ENCODE measurements around the gene GAS2L2. TPM values are rescaled to one million over a fixed set of nuclear protein-coding genes. Genes with fewer than 3 reads are reported as not detected.

The GAS2L2 gene
- total and polyA plus RNA-seq, 2 experiments from 2014 or later: 0.06 TPM; not detected in 1

DNA sequence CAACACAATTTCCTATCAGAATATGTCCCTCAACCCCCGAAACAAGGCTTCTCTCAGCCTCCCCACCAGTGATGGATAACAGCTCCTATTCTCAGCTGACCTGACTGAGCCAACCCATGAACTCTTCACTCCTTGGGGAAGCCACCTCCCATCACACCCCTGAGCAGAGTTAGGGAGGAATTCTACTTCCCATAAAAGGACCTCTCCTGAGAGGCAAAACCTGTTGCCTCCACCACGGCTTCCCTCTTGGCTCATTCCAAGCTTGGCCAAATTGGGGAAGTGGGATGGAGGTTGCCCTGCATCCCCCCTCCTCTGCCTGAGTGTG, 27.3 kb downstream of the GAS2L2 start (continued):
- TF ChIP-seq NANOG (IDR thresholded peaks at IDR 0.05; ENCODE audit: borderline replicate concordance) (no peak), ZNF331 (CRISPR knock-in tag; IDR thresholded peaks at IDR 0.05; ENCODE audit: low read depth) (no peak), POLR2AphosphoS5 (IDR thresholded peaks at IDR 0.05; ENCODE audit: low read depth) (no peak), ZNF114 (CRISPR knock-in tag; IDR thresholded peaks at IDR 0.05) (no peak), EZH2 (IDR thresholded peaks at IDR 0.05; ENCODE audit: low read depth, unreplicated experiment) (no peak), JUNB (IDR thresholded peaks at IDR 0.05; ENCODE audit: unreplicated experiment) (no peak), STAT1 (IDR thresholded peaks at IDR 0.05; ENCODE audit: unreplicated experiment) (no peak)

DNA sequence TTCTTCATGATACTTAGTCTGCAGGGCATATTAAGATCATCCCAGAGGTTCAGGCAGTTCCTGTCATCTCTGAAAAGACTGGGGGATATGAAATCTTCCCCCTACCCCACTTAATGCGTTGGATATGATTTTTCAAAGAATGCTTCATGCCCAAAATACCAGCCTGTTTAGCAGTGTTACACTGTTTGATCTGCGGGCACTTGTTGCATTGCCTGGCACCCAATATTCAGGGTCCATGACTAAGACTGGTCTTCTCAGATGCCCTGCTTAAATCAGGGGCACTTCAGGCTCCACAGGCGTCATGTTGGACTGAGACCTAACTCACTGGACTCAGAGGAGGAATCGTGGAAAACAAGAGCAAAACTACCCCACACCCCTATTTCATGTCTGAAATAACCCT, 28.0 kb downstream of the GAS2L2 start:
- Mint-ChIP-seq H3K27ac (no peak overlapping the region), H3K9me3 (no peaks in the 10 kb centered on the region), H3K36me3 (ENCODE audit: low read depth) (peaks cover 21% of the 10 kb centered on the region), H3K27me3 (ENCODE audit: insufficient read depth, low read depth, poor library complexity) (peaks cover 2% of the 10 kb centered on the region), H3K4me3 (no peak overlapping the region), H3K4me1 (peaks cover 27% of the 10 kb centered on the region)
- H3K27me3 ChIP-seq (ENCODE audit: insufficient read depth): no peaks in the 10 kb centered on the region
- H3F3A ChIP-seq (replicated peaks; ENCODE audit: low read depth): no peaks in the 10 kb centered on the region
- peaks cover 16% of the 10 kb centered on the region for H3K36me3 ChIP-seq (ENCODE audit: insufficient read depth)
- peaks cover 17% of the 10 kb centered on the region for H3K4me1 ChIP-seq (ENCODE audit: insufficient read depth)
- H3K4me2 ChIP-seq: no peak overlapping the region
- H2AFZ ChIP-seq: no peak overlapping the region
- H3K4me3 ChIP-seq: no peak overlapping the region
- no peak for DNase-seq (ENCODE audit: low spot score)
- H4K20me1 ChIP-seq (replicated peaks; ENCODE audit: insufficient read depth): peaks cover 5% of the 10 kb centered on the region
- H3K9me2 ChIP-seq (ENCODE audit: insufficient read depth): no peaks in the 10 kb centered on the region
- no peak for ATAC-seq
- TF ChIP-seq, protein P1, sequence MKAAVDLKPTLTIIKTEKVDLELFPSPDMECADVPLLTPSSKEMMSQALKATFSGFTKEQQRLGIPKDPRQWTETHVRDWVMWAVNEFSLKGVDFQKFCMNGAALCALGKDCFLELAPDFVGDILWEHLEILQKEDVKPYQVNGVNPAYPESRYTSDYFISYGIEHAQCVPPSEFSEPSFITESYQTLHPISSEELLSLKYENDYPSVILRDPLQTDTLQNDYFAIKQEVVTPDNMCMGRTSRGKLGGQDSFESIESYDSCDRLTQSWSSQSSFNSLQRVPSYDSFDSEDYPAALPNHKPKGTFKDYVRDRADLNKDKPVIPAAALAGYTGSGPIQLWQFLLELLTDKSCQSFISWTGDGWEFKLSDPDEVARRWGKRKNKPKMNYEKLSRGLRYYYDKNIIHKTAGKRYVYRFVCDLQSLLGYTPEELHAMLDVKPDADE (IDR thresholded peaks at IDR 0.05): no peak
- TF ChIP-seq, protein P2, sequence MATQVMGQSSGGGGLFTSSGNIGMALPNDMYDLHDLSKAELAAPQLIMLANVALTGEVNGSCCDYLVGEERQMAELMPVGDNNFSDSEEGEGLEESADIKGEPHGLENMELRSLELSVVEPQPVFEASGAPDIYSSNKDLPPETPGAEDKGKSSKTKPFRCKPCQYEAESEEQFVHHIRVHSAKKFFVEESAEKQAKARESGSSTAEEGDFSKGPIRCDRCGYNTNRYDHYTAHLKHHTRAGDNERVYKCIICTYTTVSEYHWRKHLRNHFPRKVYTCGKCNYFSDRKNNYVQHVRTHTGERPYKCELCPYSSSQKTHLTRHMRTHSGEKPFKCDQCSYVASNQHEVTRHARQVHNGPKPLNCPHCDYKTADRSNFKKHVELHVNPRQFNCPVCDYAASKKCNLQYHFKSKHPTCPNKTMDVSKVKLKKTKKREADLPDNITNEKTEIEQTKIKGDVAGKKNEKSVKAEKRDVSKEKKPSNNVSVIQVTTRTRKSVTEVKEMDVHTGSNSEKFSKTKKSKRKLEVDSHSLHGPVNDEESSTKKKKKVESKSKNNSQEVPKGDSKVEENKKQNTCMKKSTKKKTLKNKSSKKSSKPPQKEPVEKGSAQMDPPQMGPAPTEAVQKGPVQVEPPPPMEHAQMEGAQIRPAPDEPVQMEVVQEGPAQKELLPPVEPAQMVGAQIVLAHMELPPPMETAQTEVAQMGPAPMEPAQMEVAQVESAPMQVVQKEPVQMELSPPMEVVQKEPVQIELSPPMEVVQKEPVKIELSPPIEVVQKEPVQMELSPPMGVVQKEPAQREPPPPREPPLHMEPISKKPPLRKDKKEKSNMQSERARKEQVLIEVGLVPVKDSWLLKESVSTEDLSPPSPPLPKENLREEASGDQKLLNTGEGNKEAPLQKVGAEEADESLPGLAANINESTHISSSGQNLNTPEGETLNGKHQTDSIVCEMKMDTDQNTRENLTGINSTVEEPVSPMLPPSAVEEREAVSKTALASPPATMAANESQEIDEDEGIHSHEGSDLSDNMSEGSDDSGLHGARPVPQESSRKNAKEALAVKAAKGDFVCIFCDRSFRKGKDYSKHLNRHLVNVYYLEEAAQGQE (IDR thresholded peaks at IDR 0.05; ENCODE audit: unreplicated experiment): no peak
- TF ChIP-seq NANOG (IDR thresholded peaks at IDR 0.05; ENCODE audit: borderline replicate concordance) (no peak), STAT1 (IDR thresholded peaks at IDR 0.05; ENCODE audit: unreplicated experiment) (no peak), ZNF331 (CRISPR knock-in tag; IDR thresholded peaks at IDR 0.05; ENCODE audit: low read depth) (no peak), ZNF114 (CRISPR knock-in tag; IDR thresholded peaks at IDR 0.05) (no peak), CREB1 (CRISPR knock-in tag; IDR thresholded peaks at IDR 0.05; ENCODE audit: low read depth) (no peak), JUNB (IDR thresholded peaks at IDR 0.05; ENCODE audit: unreplicated experiment) (no peak), EZH2 (IDR thresholded peaks at IDR 0.05; ENCODE audit: low read depth, unreplicated experiment) (no peak), EZH2phosphoT487 (IDR thresholded peaks at IDR 0.05; ENCODE audit: unreplicated experiment) (no peak), POLR2AphosphoS5 (IDR thresholded peaks at IDR 0.05; ENCODE audit: low read depth) (no peak)
- TF ChIP-seq, protein P3, sequence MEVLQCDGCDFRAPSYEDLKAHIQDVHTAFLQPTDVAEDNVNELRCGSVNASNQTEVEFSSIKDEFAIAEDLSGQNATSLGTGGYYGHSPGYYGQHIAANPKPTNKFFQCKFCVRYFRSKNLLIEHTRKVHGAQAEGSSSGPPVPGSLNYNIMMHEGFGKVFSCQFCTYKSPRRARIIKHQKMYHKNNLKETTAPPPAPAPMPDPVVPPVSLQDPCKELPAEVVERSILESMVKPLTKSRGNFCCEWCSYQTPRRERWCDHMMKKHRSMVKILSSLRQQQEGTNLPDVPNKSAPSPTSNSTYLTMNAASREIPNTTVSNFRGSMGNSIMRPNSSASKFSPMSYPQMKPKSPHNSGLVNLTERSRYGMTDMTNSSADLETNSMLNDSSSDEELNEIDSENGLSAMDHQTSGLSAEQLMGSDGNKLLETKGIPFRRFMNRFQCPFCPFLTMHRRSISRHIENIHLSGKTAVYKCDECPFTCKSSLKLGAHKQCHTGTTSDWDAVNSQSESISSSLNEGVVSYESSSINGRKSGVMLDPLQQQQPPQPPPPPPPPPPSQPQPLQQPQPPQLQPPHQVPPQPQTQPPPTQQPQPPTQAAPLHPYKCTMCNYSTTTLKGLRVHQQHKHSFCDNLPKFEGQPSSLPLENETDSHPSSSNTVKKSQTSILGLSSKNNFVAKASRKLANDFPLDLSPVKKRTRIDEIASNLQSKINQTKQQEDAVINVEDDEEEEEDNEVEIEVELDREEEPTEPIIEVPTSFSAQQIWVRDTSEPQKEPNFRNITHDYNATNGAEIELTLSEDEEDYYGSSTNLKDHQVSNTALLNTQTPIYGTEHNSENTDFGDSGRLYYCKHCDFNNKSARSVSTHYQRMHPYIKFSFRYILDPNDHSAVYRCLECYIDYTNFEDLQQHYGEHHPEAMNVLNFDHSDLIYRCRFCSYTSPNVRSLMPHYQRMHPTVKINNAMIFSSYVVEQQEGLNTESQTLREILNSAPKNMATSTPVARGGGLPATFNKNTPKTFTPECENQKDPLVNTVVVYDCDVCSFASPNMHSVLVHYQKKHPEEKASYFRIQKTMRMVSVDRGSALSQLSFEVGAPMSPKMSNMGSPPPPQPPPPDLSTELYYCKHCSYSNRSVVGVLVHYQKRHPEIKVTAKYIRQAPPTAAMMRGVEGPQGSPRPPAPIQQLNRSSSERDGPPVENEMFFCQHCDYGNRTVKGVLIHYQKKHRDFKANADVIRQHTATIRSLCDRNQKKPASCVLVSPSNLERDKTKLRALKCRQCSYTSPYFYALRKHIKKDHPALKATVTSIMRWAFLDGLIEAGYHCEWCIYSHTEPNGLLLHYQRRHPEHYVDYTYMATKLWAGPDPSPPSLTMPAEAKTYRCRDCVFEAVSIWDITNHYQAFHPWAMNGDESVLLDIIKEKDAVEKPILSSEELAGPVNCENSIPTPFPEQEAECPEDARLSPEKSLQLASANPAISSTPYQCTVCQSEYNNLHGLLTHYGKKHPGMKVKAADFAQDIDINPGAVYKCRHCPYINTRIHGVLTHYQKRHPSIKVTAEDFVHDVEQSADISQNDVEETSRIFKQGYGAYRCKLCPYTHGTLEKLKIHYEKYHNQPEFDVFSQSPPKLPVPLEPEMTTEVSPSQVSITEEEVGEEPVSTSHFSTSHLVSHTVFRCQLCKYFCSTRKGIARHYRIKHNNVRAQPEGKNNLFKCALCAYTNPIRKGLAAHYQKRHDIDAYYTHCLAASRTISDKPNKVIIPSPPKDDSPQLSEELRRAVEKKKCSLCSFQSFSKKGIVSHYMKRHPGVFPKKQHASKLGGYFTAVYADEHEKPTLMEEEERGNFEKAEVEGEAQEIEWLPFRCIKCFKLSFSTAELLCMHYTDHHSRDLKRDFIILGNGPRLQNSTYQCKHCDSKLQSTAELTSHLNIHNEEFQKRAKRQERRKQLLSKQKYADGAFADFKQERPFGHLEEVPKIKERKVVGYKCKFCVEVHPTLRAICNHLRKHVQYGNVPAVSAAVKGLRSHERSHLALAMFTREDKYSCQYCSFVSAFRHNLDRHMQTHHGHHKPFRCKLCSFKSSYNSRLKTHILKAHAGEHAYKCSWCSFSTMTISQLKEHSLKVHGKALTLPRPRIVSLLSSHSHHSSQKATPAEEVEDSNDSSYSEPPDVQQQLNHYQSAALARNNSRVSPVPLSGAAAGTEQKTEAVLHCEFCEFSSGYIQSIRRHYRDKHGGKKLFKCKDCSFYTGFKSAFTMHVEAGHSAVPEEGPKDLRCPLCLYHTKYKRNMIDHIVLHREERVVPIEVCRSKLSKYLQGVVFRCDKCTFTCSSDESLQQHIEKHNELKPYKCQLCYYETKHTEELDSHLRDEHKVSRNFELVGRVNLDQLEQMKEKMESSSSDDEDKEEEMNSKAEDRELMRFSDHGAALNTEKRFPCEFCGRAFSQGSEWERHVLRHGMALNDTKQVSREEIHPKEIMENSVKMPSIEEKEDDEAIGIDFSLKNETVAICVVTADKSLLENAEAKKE (CRISPR knock-in tag; IDR thresholded peaks at IDR 0.05): no peak
- TF ChIP-seq, protein P4, sequence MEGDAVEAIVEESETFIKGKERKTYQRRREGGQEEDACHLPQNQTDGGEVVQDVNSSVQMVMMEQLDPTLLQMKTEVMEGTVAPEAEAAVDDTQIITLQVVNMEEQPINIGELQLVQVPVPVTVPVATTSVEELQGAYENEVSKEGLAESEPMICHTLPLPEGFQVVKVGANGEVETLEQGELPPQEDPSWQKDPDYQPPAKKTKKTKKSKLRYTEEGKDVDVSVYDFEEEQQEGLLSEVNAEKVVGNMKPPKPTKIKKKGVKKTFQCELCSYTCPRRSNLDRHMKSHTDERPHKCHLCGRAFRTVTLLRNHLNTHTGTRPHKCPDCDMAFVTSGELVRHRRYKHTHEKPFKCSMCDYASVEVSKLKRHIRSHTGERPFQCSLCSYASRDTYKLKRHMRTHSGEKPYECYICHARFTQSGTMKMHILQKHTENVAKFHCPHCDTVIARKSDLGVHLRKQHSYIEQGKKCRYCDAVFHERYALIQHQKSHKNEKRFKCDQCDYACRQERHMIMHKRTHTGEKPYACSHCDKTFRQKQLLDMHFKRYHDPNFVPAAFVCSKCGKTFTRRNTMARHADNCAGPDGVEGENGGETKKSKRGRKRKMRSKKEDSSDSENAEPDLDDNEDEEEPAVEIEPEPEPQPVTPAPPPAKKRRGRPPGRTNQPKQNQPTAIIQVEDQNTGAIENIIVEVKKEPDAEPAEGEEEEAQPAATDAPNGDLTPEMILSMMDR (conservative IDR thresholded peaks at IDR 0.05; ENCODE audit: low read depth in 2 of 2): no peak
- no peaks in the 10 kb centered on the region for H3K79me2 ChIP-seq (replicated peaks; ENCODE audit: insufficient read depth)
- H3K27ac ChIP-seq (ENCODE audit: low read depth): peak overlapping the region; percentile 50; the same call in 1 of the 2 replicates

Measured in GM23338 (cell line).